GM20431 (cell line): ENCODE data around the gene FAM217B.
"Not testable (repeated sequence)": the region's sequence is repeated elsewhere in the genome, so short reads cannot be mapped to it uniquely, and the experiment has no call there.

Experiments used
- in situ Hi-C: fragments of 300-500 bp; cut with MseI, MboI; formaldehyde crosslinking; loops from one replicate; pipeline ENCODE4 v1.15.0; 2020; ENCODE audit warnings: low sequenced_read_pairs; ENCODE audit not compliant: unreplicated experiment

FAM217B gene

DNA sequence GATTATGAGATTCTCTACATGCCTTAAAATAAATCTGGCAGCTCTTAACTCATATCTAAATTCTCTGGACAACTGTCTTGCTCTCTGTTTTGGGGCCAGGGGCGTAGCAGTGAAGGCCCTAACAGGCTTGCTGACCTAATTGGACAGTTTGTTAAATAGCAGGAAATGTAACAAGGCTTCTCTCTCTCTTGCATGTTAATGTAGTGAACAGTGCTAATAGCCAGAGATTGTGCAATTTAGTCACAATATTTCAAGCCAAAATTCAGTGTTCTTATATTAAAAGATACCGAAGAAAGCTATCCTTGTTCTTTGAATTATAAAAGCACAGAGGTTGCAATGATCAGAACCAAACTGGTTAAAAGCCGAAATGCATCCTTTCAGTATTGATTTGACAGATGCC lies 3.0 kb upstream of the FAM217B start:
- in situ Hi-C loops, result no loop called here

DNA sequence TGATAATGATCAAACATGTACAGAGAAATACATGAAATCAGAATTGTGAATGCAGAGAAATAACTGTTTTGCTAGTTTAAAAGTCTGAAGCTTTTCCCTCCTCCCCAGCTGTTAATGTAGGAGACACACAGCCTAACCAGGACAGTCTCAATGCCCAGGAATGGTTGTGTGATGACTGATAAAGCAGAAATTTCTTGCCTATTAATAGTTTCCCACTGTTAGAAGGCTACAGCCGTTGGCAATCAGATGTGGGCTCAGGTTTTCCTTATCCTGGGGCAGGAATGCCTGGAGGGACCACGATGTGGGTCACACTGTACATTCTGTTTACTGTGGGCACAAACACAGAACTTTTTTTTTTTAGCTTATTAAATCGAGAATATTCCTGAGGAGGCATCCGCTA lies 2.0 kb upstream of the FAM217B start:
- in situ Hi-C loops, result no loop called here

DNA sequence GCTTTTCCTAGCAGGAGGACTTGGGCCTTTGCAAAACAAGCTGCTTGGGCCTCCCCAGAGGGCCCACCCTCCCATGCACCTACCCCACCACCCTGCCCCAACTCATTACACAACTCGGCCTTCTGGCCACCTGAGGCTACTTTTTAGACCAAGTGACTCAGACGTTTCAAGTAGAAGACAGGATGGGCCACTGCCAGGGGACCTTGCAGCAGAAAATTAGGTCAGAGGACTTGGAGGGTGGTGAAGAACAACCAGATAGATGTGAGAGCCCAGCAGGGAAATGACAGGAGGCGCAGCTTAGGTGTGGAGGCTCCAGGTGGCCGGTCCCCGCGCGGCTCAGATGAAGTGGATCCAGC lies 1.5 kb upstream of the FAM217B start:
- in situ Hi-C loops, result no loop called here

DNA sequence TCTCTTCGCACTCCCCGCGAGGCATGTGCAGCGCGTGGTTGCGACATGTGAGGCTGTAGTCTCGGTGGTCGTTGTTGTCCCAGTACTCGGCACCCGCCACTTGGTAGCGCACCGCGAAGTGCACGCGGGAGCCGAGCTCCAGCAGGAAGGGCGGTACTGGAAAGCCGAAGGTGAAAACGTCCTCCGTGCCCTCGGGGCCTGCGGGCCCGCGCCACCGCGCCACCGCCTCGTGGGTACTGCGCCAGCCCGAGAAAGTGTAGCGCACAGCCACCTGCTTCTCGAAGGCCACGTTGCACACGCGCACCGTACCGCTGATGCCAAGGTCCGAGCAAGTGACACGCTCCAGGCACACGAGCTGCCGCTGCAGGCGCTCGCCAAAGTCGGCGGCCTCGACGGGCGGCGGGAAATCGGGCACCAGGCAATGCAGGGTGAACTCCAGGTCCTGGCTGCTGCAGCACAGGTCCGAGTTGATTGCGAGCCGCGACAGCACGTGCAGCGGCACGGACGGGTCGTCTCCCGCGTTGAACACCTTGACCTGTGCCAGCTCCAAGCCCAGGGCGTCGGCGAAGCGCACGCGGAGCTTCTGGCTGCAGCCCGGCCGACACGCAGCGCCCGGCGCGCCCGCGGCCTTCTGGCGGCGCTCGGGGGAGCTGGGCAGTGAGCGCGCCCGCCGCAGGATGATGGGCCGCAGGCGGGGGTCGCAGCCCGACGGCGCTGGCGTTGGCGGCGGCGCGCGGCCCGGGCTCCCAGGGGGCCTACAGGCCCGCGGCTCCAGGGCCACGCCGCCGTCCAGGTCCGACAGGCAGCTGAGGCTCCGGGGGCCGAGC lies 924 bp upstream of the FAM217B start:
- in situ Hi-C loops, result no loop called here

DNA sequence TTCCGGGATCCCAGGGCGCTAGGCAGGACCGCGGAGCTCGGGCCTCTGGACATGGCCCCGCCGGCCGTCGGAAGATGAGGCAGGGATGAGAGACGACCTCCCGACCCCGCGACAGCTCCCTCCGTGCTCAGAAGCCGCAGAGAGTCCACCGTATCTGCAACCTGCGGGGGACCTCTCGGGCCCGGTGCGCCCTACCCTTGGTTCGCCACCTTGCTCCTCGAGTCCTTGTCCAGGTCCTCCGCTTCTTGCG lies 385 bp upstream of the FAM217B start:
- in situ Hi-C loops, result no loop called here

DNA sequence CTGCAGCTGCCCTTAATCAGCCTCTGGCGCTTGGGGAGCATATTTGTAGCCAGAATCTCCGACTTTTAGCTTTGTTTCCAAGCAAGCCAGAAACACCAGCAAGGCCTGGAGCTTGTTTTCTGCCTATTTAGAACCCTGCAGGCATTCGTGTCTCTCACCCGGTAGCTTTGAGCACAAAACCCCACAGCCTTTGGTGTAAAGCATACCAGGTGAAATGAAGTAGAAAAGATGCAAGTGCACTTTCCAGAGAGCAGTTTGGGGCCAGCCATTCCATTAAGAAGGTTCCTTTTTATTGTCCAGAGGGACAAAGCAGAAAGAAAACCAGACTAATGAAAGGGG lies 736 bp downstream of the FAM217B start:
- in situ Hi-C loops, result no loop called here

DNA sequence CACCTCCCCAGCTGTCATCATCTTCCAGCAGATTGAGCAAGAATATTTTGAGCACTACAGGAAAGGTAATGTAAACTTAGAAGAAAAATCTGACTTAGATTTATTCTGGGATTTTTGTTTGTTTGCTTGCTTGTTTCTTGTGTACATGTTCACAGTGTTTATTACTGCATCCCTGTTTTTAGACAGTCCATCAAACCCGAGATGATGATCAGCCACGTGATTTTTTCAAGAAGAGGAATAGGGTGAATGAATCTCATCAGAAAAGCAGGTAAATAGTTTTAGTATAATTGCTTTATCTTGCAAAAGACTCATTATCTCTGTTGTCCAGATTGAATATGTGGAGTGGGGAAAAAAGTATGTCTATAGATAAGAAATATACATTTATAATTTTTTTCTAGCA lies 2.1 kb downstream of the FAM217B start:
- in situ Hi-C loops, result no loop called here

DNA sequence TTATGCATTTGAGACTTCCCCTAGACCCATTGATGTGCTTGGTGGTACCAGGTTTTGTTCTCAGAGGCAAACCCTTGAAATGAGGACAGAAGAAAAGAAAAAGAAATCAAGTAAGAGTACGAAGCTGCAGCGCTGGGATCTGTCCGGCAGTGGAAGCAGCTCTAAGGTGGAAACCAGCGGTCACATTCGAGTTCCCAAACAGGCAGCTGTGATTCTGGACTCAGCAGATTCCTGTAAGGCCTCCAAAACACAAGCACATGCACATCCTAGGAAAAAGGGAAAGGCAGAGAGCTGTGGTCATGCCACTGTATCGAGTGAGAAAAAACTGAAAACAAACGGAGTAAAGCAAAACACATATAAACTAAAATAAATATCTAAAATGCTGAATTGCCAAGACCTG lies 4.5 kb downstream of the FAM217B start:
- in situ Hi-C loops, result no loop called here

DNA sequence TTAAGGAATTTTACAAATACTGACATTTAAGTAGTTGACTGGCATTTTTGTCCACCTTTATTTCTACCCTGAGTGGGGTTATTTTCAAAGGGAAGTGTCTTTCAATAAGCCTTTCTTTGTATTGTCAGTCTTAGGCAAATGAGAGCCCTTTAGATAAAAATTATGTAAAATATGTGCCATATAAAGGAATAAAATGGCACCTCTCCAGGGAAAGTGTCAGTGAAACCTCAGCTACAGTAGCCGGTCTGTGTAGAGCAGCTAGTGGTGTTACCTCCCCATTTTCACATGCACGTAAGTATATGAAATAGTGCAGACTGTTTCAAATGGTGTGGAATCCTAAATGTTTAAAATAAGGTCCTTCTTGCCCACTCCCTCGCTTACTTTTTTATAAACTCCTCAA lies 5.0 kb downstream of the FAM217B start:
- in situ Hi-C loops, result no loop called here

DNA sequence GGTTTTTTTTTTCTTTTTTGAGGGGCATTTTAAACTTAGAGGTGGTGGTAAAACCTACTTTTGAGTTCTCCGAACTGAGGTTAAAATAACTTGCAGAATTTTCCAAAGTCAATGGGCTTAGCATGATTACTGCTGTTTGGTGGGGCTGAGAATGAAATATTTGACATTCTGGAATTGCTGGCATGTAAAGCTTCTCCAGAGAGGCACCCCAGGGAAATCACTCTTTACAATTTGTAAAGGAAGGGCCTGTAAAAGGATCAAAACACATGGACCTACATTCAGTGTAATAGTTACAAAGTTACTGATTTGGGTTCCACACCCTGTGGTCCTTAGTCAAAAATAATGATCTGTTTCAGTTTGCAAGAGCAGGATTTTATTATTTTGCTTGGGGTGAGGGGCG lies 5.5 kb downstream of the FAM217B start:
- in situ Hi-C loops, result no loop called here

DNA sequence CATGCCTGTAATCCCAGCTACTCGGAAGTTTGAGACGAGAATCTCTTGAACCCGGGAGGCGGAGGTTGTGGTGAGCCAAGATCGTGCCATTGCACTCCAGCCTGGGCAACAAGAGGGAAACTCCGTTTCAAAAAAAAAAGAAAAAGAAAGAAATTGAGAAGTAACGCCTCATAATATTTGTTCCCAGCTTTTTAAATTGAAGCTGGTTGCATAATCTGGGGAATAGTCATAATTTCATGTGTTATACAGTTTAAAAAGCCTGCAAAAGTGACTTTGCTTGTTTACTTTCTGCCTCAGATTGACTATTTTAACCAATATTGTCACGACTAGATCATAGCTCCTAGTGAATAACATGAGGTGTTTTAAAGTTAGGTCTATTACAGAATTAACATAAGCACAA lies 7.2 kb downstream of the FAM217B start:
- in situ Hi-C loops, result no loop called here

DNA sequence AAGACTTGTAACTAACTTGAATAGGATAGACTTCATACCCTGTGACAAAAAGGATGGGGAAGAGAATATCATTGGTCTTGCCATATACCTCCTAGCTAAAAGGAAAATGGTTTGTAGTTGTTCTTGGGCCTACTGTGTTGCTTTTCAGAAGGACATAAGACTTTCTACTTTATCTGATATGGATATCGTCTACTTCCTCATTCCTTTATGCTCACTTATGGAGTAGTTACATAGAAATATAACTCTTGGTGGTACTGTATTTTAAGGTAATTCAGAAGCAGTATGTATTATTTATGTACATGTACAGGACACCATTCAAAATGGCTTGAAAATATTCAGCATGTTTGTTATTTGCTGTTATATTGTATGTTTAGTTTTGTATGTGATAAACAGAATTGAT lies 8.0 kb downstream of the FAM217B start:
- in situ Hi-C loops, result no loop called here

DNA sequence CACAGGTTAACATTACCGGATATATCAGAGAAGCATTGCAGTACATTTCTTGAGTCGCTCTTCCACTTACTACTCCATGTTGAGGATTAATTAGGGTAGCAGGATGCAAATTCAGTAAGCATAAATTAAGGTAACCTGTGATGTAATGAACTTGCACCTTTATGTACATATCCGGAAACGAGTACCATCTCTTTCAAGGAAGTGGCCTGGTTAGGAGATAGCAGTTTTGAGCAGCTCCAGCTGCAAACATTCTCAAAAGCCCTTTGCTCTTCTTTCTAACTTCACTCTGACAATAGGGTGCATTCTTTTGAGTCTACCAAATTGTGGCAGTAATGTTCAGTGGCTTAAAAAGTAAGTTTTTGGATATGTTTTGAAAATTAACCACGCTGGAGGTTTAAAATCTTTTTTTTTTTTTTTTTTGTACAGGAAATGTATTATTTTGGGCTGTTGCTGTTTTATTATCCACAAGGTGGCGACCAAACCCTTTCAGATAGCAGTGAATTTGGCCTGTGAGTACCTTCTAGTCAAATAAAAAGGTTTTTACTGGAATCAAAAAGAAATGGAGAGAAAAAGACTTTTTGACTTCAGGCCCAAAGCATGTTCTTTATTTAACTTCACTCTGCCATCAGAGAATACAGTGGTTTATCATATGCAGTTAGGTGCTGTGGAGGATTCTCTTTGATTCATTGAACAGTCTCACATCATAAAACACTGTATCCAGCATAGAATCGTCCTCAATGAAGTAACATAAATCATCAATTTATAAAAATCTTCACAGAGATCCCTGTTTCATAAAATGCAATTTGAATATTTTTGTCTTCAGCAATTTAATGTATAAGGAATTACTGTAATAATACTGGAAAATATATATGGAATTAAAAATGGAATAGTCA lies 8.9 kb downstream of the FAM217B start:
- in situ Hi-C loops, result no loop called here

DNA sequence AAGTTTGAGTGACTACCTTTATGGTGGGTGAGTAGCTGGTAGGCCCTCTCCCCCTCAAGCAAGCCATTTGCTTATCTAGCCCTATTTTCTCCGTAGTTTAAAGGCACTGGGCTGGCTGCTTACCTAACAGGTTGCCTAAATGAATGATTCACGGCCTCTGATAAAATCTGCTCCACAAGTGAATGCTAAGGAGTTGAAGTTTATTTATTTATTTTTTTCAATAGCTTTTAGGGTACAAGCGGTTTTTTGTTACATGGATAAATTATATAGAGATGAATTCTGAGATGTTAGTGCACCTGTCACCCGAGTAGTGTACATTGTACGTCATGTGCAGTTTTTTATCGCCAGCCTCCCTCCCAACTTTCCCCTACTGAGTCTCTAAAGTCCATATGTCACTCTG lies 9.7 kb downstream of the FAM217B start:
- in situ Hi-C loops, result no loop called here

DNA sequence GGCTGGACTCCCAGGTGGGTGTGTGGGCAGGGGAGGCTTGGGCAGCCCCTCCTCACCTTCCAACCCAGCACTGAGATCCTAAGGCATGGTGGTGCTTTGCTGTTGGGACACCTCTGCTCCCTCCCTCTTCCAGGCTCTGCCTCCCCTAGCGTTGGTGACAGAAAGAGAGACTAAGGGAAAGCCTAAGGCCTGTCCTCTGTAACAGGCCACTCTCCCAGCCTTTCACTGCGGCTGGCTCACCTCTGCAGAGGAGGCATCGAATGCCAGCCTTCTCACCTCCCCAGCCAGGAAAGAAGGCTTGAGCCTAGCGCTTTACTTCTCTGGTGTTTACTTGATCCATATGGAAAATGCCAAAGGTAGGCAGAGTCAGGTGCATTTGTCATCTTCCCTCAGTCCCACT lies 14.5 kb downstream of the FAM217B start:
- in situ Hi-C loops, result no loop called here

DNA sequence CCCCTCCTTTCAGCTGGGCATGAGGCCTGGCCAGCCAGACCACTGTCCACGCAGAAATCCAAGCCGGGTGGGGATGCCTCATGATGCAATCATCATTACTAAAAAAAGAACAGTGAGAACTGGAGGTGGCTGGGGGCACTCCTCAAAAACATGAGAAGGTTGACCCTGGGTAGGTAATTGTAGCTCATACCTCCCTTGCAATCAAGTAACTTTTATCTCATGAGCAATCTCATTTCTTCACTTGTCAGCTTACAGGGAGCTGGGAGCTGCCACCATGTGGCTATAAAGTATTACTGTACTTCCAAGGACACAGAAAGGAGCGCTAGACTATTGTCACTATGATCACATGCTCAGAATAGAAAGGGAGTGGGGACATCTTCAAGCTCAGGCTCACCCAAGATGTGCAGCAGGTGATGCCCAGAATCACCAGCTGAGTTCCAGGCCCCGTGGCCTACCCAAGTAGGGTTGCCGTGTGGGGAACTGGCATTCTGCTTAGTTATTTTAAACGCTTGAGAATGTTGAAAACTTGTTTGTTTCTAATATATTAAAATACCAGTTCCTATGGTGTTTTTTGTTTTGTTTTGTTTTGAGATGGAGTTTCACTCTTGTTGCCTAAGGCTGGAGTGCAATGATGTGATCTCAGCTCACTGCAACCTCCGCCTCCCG lies 15.1 kb downstream of the FAM217B start:
- in situ Hi-C loops, result no loop called here

DNA sequence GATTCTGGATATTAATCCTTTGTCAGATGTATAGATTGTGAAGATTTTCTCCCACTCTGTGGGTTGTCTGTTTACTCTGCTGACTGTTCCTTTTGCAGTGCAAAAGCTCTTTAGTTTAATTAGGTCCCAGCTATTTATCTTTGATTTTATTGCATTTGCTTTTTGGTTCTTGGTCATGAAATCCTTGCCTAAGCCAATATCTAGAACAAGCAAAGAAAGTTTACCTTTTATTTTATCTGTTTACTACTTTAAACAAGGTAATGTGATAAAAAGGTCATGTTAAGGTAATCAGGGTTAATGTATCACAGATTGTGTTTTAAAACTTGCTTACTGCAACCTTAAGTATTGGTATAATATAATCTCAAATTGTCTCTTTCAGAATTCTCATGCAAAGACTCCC lies 17.4 kb downstream of the FAM217B start:
- in situ Hi-C loops, result not testable (repeated sequence)

DNA sequence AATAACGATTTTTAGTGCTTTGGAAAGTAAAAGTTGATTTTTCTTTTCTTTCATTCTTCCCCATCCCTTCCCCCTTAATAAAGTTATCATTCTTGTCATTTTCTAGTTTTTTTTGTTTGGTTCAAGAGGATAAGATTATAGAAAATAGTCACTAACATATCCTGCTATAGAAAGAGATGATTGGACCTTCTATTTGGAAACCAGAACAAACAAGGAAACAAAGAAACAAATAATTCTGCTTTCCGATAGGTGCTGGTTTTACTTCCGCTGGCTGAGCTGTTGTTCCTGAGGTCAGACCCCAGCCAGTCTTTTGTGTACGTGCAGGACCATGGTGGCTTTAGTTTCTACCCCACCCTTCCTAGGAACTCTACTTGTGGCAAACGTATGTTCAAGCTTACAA lies 17.9 kb downstream of the FAM217B start, which contains the start of gene CDH26:
Gene CDH26, plus strand, starts transcription at position 301 of the 400 bp plus-strand sequence. CDS start 304 bp downstream, outside the sequence.
- in situ Hi-C loops, result no loop called here

DNA sequence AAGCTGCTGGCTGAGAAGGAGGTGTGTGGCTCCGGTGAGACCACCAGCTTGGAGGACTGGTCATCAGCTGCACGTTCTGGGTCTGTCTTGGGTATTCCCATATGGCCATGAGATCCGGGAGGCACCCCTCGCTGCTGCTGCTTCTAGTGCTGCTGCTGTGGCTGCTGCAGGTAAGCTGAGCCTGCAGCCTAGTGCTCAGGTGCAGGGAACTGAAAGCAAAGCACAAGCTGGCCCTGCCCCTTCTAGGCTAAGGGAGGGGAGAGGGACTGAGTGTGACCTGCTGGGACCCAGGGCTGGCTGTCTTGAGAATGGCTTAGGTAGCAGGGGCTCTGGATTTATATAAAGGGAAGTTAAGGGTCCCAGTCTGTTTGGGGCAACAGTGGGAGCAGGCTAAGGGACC lies 18.4 kb downstream of the FAM217B start:
- in situ Hi-C loops, result no loop called here

DNA sequence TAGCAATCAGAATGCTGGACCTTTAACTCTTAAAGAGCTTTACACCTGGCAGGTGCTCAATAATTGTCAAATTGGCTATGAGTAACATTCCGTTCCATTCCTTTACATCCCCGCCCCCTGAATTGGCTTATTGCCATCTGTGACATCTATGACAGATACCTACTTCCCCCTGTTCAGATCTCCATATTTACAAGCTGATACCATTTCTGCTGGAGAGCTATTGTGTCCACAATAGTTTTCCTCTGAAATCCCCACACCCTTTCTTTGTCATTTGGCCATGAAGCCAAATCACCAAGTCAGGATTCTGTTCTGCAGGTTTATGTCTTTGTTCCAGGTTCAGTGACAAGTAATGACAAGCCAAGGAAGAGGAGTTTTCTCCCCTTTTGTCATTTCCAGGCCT lies 21.2 kb downstream of the FAM217B start:
- in situ Hi-C loops, result no loop called here

DNA sequence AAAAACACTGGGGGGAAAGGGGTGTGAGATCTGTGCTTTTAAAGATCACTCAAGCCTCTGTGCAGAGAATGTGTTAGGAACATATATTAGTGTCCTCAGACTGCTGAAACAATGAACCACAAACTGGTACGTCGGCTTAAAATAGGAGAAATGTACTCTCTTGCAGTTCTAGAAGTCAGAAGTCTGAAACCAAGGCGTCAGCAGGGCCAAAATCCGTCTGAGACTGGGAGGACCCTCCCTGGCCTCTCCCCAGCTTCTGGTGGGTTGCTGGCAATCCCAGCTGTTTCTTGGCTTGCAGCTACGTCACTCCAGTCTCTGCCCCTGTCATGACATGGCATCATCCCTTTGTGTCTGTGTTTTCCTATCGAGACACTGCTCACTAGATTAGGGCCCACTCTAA lies 22.0 kb downstream of the FAM217B start:
- in situ Hi-C loops, result no loop called here
